HepG2 (cell line): ENCODE measurements around the gene GRB2. TPM values are rescaled to one million over a fixed set of nuclear protein-coding genes. Genes with fewer than 3 reads are reported as not detected.

Experiments
- ATF5 ChIP-seq: sonication (generic); formaldehyde crosslinking; IDR thresholded peaks from 2 replicates; pipeline ENCODE4 v1.4.0; 2020; ENCODE audit warnings: mild to moderate bottlenecking, low read depth, missing genetic modification reagents
- ATRX ChIP-seq: sonication (generic); formaldehyde crosslinking; IDR thresholded peaks from 2 replicates; pipeline ENCODE4 v1.4.0; 2020; ENCODE audit warnings: missing genetic modification reagents, borderline replicate concordance
- EEA1 ChIP-seq: sonication (generic); formaldehyde crosslinking; IDR thresholded peaks from 2 replicates; pipeline ENCODE4 v1.5.1; 2020; ENCODE audit warnings: mild to moderate bottlenecking, missing genetic modification reagents, borderline replicate concordance
- ELK4 ChIP-seq: sonication (generic); formaldehyde crosslinking; IDR thresholded peaks from 2 replicates; pipeline ENCODE4 v1.9.0; 2021; ENCODE audit warnings: missing genetic modification reagents, borderline replicate concordance
- FOXJ3 ChIP-seq: sonication (generic); formaldehyde crosslinking; IDR thresholded peaks from 2 replicates; pipeline ENCODE4 v1.4.0; 2020; ENCODE audit warnings: missing genetic modification reagents, mild to moderate bottlenecking, borderline replicate concordance
- FOXK2 ChIP-seq: fragments of 450-650 bp; IDR thresholded peaks from 2 replicates; pipeline ENCODE4 v1.6.1; 2016
- GLI4 ChIP-seq: sonication (generic); formaldehyde crosslinking; IDR thresholded peaks from 2 replicates; pipeline ENCODE4 v1.5.1; 2020; ENCODE audit warnings: missing genetic modification reagents, mild to moderate bottlenecking, moderate library complexity, borderline replicate concordance
- GZF1 ChIP-seq: sonication (generic); formaldehyde crosslinking; IDR thresholded peaks from 2 replicates; pipeline ENCODE4 v1.5.1; 2020; ENCODE audit warnings: mild to moderate bottlenecking, missing genetic modification reagents
- HNRNPK ChIP-seq: fragments of 200-400 bp; formaldehyde crosslinking; IDR thresholded peaks from 2 replicates; pipeline ENCODE4 v1.6.1; 2018; ENCODE audit warnings: low read length, low read depth, moderate library complexity, mild to moderate bottlenecking; ENCODE audit not compliant: poor library complexity, severe bottlenecking
- IKZF5 ChIP-seq: IDR thresholded peaks from 2 replicates; pipeline ENCODE4 v1.6.1; 2018; ENCODE audit warnings: missing genetic modification reagents, mild to moderate bottlenecking, missing compliant biosample characterization
- KMT2B ChIP-seq: IDR thresholded peaks from 2 replicates; pipeline ENCODE4 v1.6.1; 2016; ENCODE audit warnings: missing genetic modification reagents, missing compliant biosample characterization
- NCOR1 ChIP-seq: fragments of 200-600 bp; sonication (generic); IDR thresholded peaks from 2 replicates; pipeline ENCODE4 v1.7.0; 2017; ENCODE audit warnings: antibody characterized with exemption, low read length, borderline replicate concordance
- RBM22 ChIP-seq: fragments of 200-400 bp; formaldehyde crosslinking; optimal IDR thresholded peaks from 2 replicates; pipeline ENCODE3; 2017; ENCODE audit warnings: mild to moderate bottlenecking, low read length, moderate library complexity
- RORA ChIP-seq: sonication (generic); formaldehyde crosslinking; IDR thresholded peaks from 2 replicates; pipeline ENCODE4 v1.5.0; 2020; ENCODE audit warnings: mild to moderate bottlenecking, missing genetic modification reagents, moderate library complexity
- TGIF2 ChIP-seq: IDR thresholded peaks from 2 replicates; pipeline ENCODE4 v1.6.1; 2016; ENCODE audit warnings: control low read depth, missing compliant biosample characterization
- ZKSCAN1 ChIP-seq: fragments of 150-350 bp; IDR thresholded peaks from 2 replicates; pipeline ENCODE4 v1.6.1; 2014; ENCODE audit warnings: low read length
- ZMAT3 ChIP-seq: sonication (generic); formaldehyde crosslinking; conservative IDR thresholded peaks from 2 replicates; pipeline ENCODE4 v1.7.0; 2021; ENCODE audit warnings: missing genetic modification reagents
- ZNF292 ChIP-seq: sonication (generic); formaldehyde crosslinking; IDR thresholded peaks from 2 replicates; pipeline ENCODE4 v1.8.1; 2022; ENCODE audit warnings: mild to moderate bottlenecking, low read depth, missing genetic modification reagents, borderline replicate concordance
- ZNF331 ChIP-seq: sonication (generic); formaldehyde crosslinking; IDR thresholded peaks from 2 replicates; pipeline ENCODE4 v1.4.0; 2020; ENCODE audit warnings: missing genetic modification reagents
- ZNF556 ChIP-seq: sonication (generic); formaldehyde crosslinking; IDR thresholded peaks from 2 replicates; pipeline ENCODE4 v1.4.0; 2020; ENCODE audit warnings: mild to moderate bottlenecking, missing genetic modification reagents, borderline replicate concordance
- ZNF567 ChIP-seq: sonication (generic); formaldehyde crosslinking; IDR thresholded peaks from 2 replicates; pipeline ENCODE4 v1.8.1; 2023; ENCODE audit warnings: mild to moderate bottlenecking, missing genetic modification reagents, borderline replicate concordance
- ZNF687 ChIP-seq: sonication (generic); formaldehyde crosslinking; IDR thresholded peaks from 2 replicates; pipeline ENCODE4 v1.5.1; 2020; ENCODE audit warnings: mild to moderate bottlenecking, missing genetic modification reagents, moderate library complexity
- polyA plus RNA-seq, 8 experiments: library from polyadenylated mRNA; depleted of rRNA in 3 of 8; stranded (reverse) in 7 of 8; unstranded in 1 of 8; fragments of >200 nt; fragmentation: Illumina TruSeq in 4 of 8; extraction: Trizol in 4 of 8; gene quantifications; 2 replicates each; pipeline versions ENCODE4 v1.2.1 to v1.2.3, GENCODE V29; 2011 to 2016; ENCODE audit warnings: low read depth in 4 of 8, missing spikeins in 1 of 8, mixed read lengths in 1 of 8; ENCODE audit not compliant: insufficient read depth in 1 of 8
- total RNA-seq, 5 experiments: library from RNA; depleted of rRNA; stranded (reverse); fragments of >200 nt; fragmentation: Illumina TruSeq; extraction: Trizol; gene quantifications; 2 replicates each; pipeline ENCODE4 v1.2.3, GENCODE V29; 2016; ENCODE audit warnings: low read depth in 1 of 5

The GRB2 gene
- total and polyA plus RNA-seq, 2 of the 13 experiments (the other 11 are each of a cell fraction or from before 2014, with no cell fraction given) = 84.6 to 92.3 TPM

GRCh38 chr17:75308732-75309629, 96.5 kb downstream of the GRB2 start (continued):
- peak; percentile 60; the same call in 1 of the 2 replicates for TF ChIP-seq EEA1
- TF ChIP-seq ZNF292 = peak; percentile 97; the same call in 1 of the 2 replicates
- peak; percentile 86; the same call in 1 of the 2 replicates for TF ChIP-seq GZF1
- no peak for TF ChIP-seq FOXK2
- peak; percentile 89; the same call in 1 of the 2 replicates for TF ChIP-seq IKZF5
- peak; percentile 35 for TF ChIP-seq HNRNPK
- TF ChIP-seq ELK4 (CRISPR knock-in tag) = no peak
- TF ChIP-seq FOXJ3 (CRISPR knock-in tag) = 0 out of 2 replicates have a peak, but pooled peaks have one; percentile 47
- no peak for TF ChIP-seq ATRX (CRISPR knock-in tag)
- TF ChIP-seq ZKSCAN1 = no peak
- TF ChIP-seq ZNF567 = 0 out of 2 replicates have a peak, but pooled peaks have one; percentile 47
- TF ChIP-seq KMT2B (CRISPR knock-in tag) = peak; percentile 54; the same call in 1 of the 2 replicates
- peak; percentile 88 for TF ChIP-seq RBM22
- TF ChIP-seq ZNF331 (CRISPR knock-in tag) = peak; percentile 84
- peak; percentile 99 for TF ChIP-seq ZNF687
- peak; percentile 90 for TF ChIP-seq ZMAT3 (CRISPR knock-in tag)
- TF ChIP-seq ZNF556 (CRISPR knock-in tag) = peak; percentile 95; the same call in 1 of the 2 replicates
- no peak for TF ChIP-seq GLI4 (CRISPR knock-in tag)
- peak; percentile 79; the same call in 1 of the 2 replicates for TF ChIP-seq ATF5 (CRISPR knock-in tag)
- 0 out of 2 replicates have a peak, but pooled peaks have one; percentile 89 for TF ChIP-seq NCOR1
- peak; percentile 15; the same call in 1 of the 2 replicates for TF ChIP-seq TGIF2 (CRISPR knock-in tag)
- TF ChIP-seq RORA (CRISPR knock-in tag) = no peak
